ENCODE measurements around the gene MSLN.

- no peak for TF ChIP-seq CTCF (IDR thresholded peaks at IDR 0.05)
- TF ChIP-seq POLR2A (IDR thresholded peaks at IDR 0.05) = no peak
Observed at GRCh38 chr16:818132-818531, 57.6 kb downstream of the MSLN start.
